Adrenal gland (tissue), 5 donors: ENCODE results near the gene GPR78.

ENCODE experiments used
- POLR2A ChIP-seq, 2 donors: fragments of 450-650 bp; IDR thresholded peaks; one replicate each; pipeline ENCODE4 v1.6.1; 2017; ENCODE audit warnings: antibody characterized with exemption in 2 of 2, mild to moderate bottlenecking in 2 of 2, moderate library complexity in 1 of 2
- TF ChIP-seq, protein P1 (sequence below), 6 experiments: fragments of 450-650 bp in 4 of 6; fragments of 200-600 bp in 2 of 6; sonication (generic) in 1 of 6; IDR thresholded peaks; 1 replicate in 5 of 6; 2 replicates in 1 of 6; pipeline versions ENCODE4 v1.5.1 to v1.8.0; 2016 to 2021; ENCODE audit warnings: antibody characterized with exemption in 6 of 6, mild to moderate bottlenecking in 2 of 6, moderate library complexity in 1 of 6
- donor health status: DM: no; HTN: no; CAD: no.

GRCh38 chr4:8573266-8573665 is 6.9 kb upstream of the GPR78 start:
- TF ChIP-seq, protein P1, sequence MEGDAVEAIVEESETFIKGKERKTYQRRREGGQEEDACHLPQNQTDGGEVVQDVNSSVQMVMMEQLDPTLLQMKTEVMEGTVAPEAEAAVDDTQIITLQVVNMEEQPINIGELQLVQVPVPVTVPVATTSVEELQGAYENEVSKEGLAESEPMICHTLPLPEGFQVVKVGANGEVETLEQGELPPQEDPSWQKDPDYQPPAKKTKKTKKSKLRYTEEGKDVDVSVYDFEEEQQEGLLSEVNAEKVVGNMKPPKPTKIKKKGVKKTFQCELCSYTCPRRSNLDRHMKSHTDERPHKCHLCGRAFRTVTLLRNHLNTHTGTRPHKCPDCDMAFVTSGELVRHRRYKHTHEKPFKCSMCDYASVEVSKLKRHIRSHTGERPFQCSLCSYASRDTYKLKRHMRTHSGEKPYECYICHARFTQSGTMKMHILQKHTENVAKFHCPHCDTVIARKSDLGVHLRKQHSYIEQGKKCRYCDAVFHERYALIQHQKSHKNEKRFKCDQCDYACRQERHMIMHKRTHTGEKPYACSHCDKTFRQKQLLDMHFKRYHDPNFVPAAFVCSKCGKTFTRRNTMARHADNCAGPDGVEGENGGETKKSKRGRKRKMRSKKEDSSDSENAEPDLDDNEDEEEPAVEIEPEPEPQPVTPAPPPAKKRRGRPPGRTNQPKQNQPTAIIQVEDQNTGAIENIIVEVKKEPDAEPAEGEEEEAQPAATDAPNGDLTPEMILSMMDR (IDR thresholded peaks at IDR 0.05), result no peak
- TF ChIP-seq POLR2A (IDR thresholded peaks at IDR 0.05), result no peak
